IMR-90 (cell line): Measurements from ENCODE around the gene INPP5A. TPM values are rescaled to one million over a fixed set of nuclear protein-coding genes. Genes with fewer than 3 reads are reported as not detected.

ENCODE experiments used
- ATAC-seq: fragments of 200-7000 bp; cut with Tn5 transposase; 2 replicates; pipeline ENCODE4 v1.9.1; 2020; ENCODE audit warnings: low read depth, mild to moderate bottlenecking, moderate library complexity
- BruUV-seq: library from RNA; stranded (reverse); fragments of 400-500 nt; replicated peaks from 2 replicates; lab custom pipeline; 2021; lab: Mats Ljungman, UMichigan
- CTCF ChIA-PET: fragments of 300-600 bp; formaldehyde crosslinking; extraction: SDS; loops from one replicate; lab custom pipeline; 2021; ENCODE audit warnings: antibody characterized with exemption; lab: Yijun Ruan, JAX
- POLR2A ChIA-PET: fragments of 300-600 bp; sonication (Branson Sonifier 250); formaldehyde crosslinking; loops from one replicate; lab custom pipeline; 2022; ENCODE audit warnings: antibody characterized with exemption; ENCODE audit not compliant: unreplicated experiment; lab: Charles Lee
- DNase-seq: peaks from one replicate; pipeline ENCODE4 v3.0.0; 2013
- H2AFZ ChIP-seq: replicated peaks from 2 replicates; pipeline ENCODE3; 2013; ENCODE audit warnings: low read length, mild to moderate bottlenecking; ENCODE audit not compliant: poor library complexity
- H2AK5ac ChIP-seq: 2 replicates; pipeline ENCODE4 v1.6.1; 2013; ENCODE audit warnings: low read depth, low read length, inconsistent platforms
- H2AK9ac ChIP-seq: replicated peaks from 2 replicates; pipeline ENCODE3; 2013; ENCODE audit warnings: mild to moderate bottlenecking, low read depth, low read length, moderate library complexity; ENCODE audit not compliant: poor library complexity
- H2BK120ac ChIP-seq: 2 replicates; pipeline ENCODE4 v1.6.1; 2013; ENCODE audit warnings: low read depth, low read length, inconsistent platforms
- H2BK15ac ChIP-seq: 3 replicates; pipeline ENCODE4 v1.6.1; 2013; ENCODE audit warnings: low read depth, low read length, inconsistent platforms
- H2BK20ac ChIP-seq: 2 replicates; pipeline ENCODE4 v1.6.1; 2013; ENCODE audit warnings: low read depth, mild to moderate bottlenecking, inconsistent platforms, low read length, moderate library complexity
- H2BK5ac ChIP-seq: 2 replicates; pipeline ENCODE4 v1.6.1; 2013; ENCODE audit warnings: mild to moderate bottlenecking, low read depth, low read length, inconsistent platforms; ENCODE audit not compliant: poor library complexity, severe bottlenecking
- H3K14ac ChIP-seq: replicated peaks from 2 replicates; pipeline ENCODE4 v1.6.1; 2013; ENCODE audit warnings: low read depth, low read length, inconsistent platforms
- H3K18ac ChIP-seq: 2 replicates; pipeline ENCODE4 v1.6.1; 2013; ENCODE audit warnings: low read depth, low read length, control low read depth
- H3K23ac ChIP-seq: 2 replicates; pipeline ENCODE4 v1.6.1; 2013; ENCODE audit warnings: low read depth, low read length, inconsistent platforms
- H3K27ac ChIP-seq: 2 replicates; pipeline ENCODE4 v1.5.1; 2013; ENCODE audit warnings: mild to moderate bottlenecking, control low read depth, low read length; ENCODE audit not compliant: insufficient read depth
- H3K27me3 ChIP-seq: 2 replicates; pipeline ENCODE4 v1.6.1; 2013; ENCODE audit warnings: low read length; ENCODE audit not compliant: control insufficient read depth, insufficient read depth
- H3K36me3 ChIP-seq: 2 replicates; pipeline ENCODE4 v1.6.1; 2013; ENCODE audit warnings: low read length, mixed read lengths; ENCODE audit not compliant: control insufficient read depth, insufficient read depth
- H3K4ac ChIP-seq: 2 replicates; pipeline ENCODE4 v1.6.1; 2013; ENCODE audit warnings: low read depth, low read length, inconsistent platforms
- H3K4me1 ChIP-seq: 2 replicates; pipeline ENCODE4 v1.6.1; 2013; ENCODE audit warnings: low read length, mixed read lengths; ENCODE audit not compliant: control insufficient read depth, insufficient read depth
- H3K4me2 ChIP-seq: 2 replicates; pipeline ENCODE4 v1.6.1; 2013; ENCODE audit warnings: low read depth, mild to moderate bottlenecking, control low read depth, low read length, moderate library complexity
- H3K4me3 ChIP-seq: 2 replicates; pipeline ENCODE4 v1.5.1; 2013; ENCODE audit warnings: low read depth, mild to moderate bottlenecking, control low read depth, low read length, moderate library complexity; ENCODE audit not compliant: insufficient read depth
- H3K56ac ChIP-seq: 2 replicates; pipeline ENCODE4 v1.6.1; 2013; ENCODE audit warnings: low read length, inconsistent platforms; ENCODE audit not compliant: insufficient read depth; ENCODE audit errors: extremely low read depth
- H3K79me1 ChIP-seq, 2 experiments: 2 replicates each; pipeline ENCODE4 v1.6.1; 2013; ENCODE audit warnings: low read length in 2 of 2, inconsistent platforms in 1 of 2, low read depth in 1 of 2
- H3K9ac ChIP-seq: 2 replicates; pipeline ENCODE4 v1.6.1; 2013; ENCODE audit warnings: low read depth, low read length, control low read depth
- H3K9me1 ChIP-seq: 2 replicates; pipeline ENCODE4 v1.6.1; 2013; ENCODE audit warnings: low read length, inconsistent platforms; ENCODE audit not compliant: insufficient read depth
- H3K9me3 ChIP-seq: 2 replicates; pipeline ENCODE4 v1.6.1; 2013; ENCODE audit warnings: low read length; ENCODE audit not compliant: control insufficient read depth, insufficient read depth
- H4K20me1 ChIP-seq: 2 replicates; pipeline ENCODE4 v1.6.1; 2013; ENCODE audit warnings: low read length, inconsistent platforms; ENCODE audit not compliant: insufficient read depth
- H4K5ac ChIP-seq: 2 replicates; pipeline ENCODE4 v1.6.1; 2013; ENCODE audit warnings: mild to moderate bottlenecking, low read depth, low read length, control low read depth
- H4K8ac ChIP-seq, 2 experiments: 2 replicates each; pipeline ENCODE4 v1.6.1; 2013; ENCODE audit warnings: low read depth in 2 of 2, low read length in 2 of 2, control low read depth in 1 of 2, inconsistent platforms in 1 of 2
- H4K91ac ChIP-seq: 2 replicates; pipeline ENCODE4 v1.6.1; 2013; ENCODE audit warnings: low read depth, low read length, inconsistent platforms; ENCODE audit not compliant: insufficient read depth
- BHLHE40 ChIP-seq: fragments of 150-350 bp; IDR thresholded peaks from 2 replicates; pipeline ENCODE4 v1.6.1; 2016; ENCODE audit warnings: mild to moderate bottlenecking, low read depth, low read length
- CEBPB ChIP-seq: IDR thresholded peaks from 2 replicates; pipeline ENCODE4 v1.6.1; 2012; ENCODE audit warnings: low read depth, low read length, improper control_type of control experiment
- CHD1 ChIP-seq: IDR thresholded peaks from 2 replicates; pipeline ENCODE4 v1.6.1; 2012; ENCODE audit warnings: low read depth, low read length, improper control_type of control experiment
- FOS ChIP-seq: fragments of 150-350 bp; IDR thresholded peaks from 2 replicates; pipeline ENCODE4 v1.6.1; 2016; ENCODE audit warnings: low read depth, low read length
- MAFK ChIP-seq: IDR thresholded peaks from 2 replicates; pipeline ENCODE4 v1.6.1; 2012; ENCODE audit warnings: low read depth, low read length, improper control_type of control experiment
- MAZ ChIP-seq: IDR thresholded peaks from 2 replicates; pipeline ENCODE4 v1.6.1; 2012; ENCODE audit warnings: low read depth, mild to moderate bottlenecking, low read length, improper control_type of control experiment, moderate library complexity, borderline replicate concordance
- MXI1 ChIP-seq: IDR thresholded peaks from 2 replicates; pipeline ENCODE4 v1.6.1; 2012; ENCODE audit warnings: low read depth, mild to moderate bottlenecking, low read length, moderate library complexity, borderline replicate concordance
- NFE2L2 ChIP-seq: fragments of 150-350 bp; IDR thresholded peaks from 2 replicates; pipeline ENCODE4 v1.6.1; 2016; ENCODE audit warnings: low read depth, mild to moderate bottlenecking, low read length
- POLR2A ChIP-seq: IDR thresholded peaks from 2 replicates; pipeline ENCODE4 v1.6.1; 2012; ENCODE audit warnings: mild to moderate bottlenecking, low read depth, low read length
- RAD21 ChIP-seq: IDR thresholded peaks from 2 replicates; pipeline ENCODE4 v1.6.1; 2012; ENCODE audit warnings: low read length, improper control_type of control experiment
- RCOR1 ChIP-seq: IDR thresholded peaks from 2 replicates; pipeline ENCODE4 v1.6.1; 2012; ENCODE audit warnings: mild to moderate bottlenecking, low read length, improper control_type of control experiment; ENCODE audit not compliant: insufficient replicate concordance
- RFX5 ChIP-seq: IDR thresholded peaks from 2 replicates; pipeline ENCODE4 v1.8.0; 2012; ENCODE audit warnings: low read depth, mild to moderate bottlenecking, low read length, moderate library complexity
- SMC3 ChIP-seq: fragments of 150-350 bp; IDR thresholded peaks from 2 replicates; pipeline ENCODE4 v1.6.1; 2016; ENCODE audit warnings: low read depth, mild to moderate bottlenecking, antibody characterized with exemption, low read length, moderate library complexity
- WGBS, 2 experiments: methylation state at CpG; one replicate each; pipeline versions ENCODE4 v1.1.5 to v1.1.7; 2013; ENCODE audit warnings: missing lambda C conversion rate in 2 of 2; ENCODE audit not compliant: insufficient read length in 1 of 2; ENCODE audit errors: extremely low coverage in 2 of 2; 5-methylcytosine and 5-hydroxymethylcytosine counted together
- dilution Hi-C: fragments of 300-500 bp; cut with HindIII; formaldehyde crosslinking; loops from one replicate; pipeline ENCODE4 v1.14.3; 2018; ENCODE audit warnings: low sequenced_read_pairs; ENCODE audit not compliant: unreplicated experiment
- in situ Hi-C: fragments of 300-500 bp; cut with MboI; formaldehyde crosslinking; loops from 3 replicates; pipeline ENCODE4 v1.14.3; 2019; ENCODE audit warnings: low sequenced_read_pairs, inconsistent platforms, mixed read lengths
- intact Hi-C: fragments of 100-400 bp; cut with micrococcal nuclease; formaldehyde crosslinking; loops from 2 replicates; pipeline ENCODE4 v1.10.0; 2022
- polyA plus RNA-seq, 3 experiments: library from polyadenylated mRNA; depleted of rRNA; stranded (reverse); fragments of >200 nt; gene quantifications; 2 replicates each; pipeline ENCODE4 v1.2.3, GENCODE V29; 2012; ENCODE audit warnings: low replicate concordance in 1 of 3
- total RNA-seq: library from RNA; depleted of rRNA; stranded (reverse); fragments of >200 nt; gene quantifications from 2 replicates; pipeline ENCODE4 v1.2.3, GENCODE V29; 2012
- TF ChIP-seq, protein P1 (sequence below): conservative IDR thresholded peaks from 2 replicates; pipeline ENCODE4 v1.5.1; 2012; ENCODE audit warnings: mild to moderate bottlenecking, low read depth, low read length, improper control_type of control experiment
- TF ChIP-seq, protein P2 (sequence below): fragments of 150-350 bp; IDR thresholded peaks from 2 replicates; pipeline ENCODE4 v1.6.1; 2016; ENCODE audit warnings: low read depth, mild to moderate bottlenecking, low read length, moderate library complexity, borderline replicate concordance
- TF ChIP-seq, protein P3 (sequence below): fragments of 150-350 bp; IDR thresholded peaks from 2 replicates; pipeline ENCODE4 v1.6.1; 2017; ENCODE audit warnings: mild to moderate bottlenecking, antibody characterized with exemption, low read length, low read depth

Gene INPP5A
- total and polyA plus RNA-seq, 2 of the 4 experiments (the other 2 are of a cell fraction), result 21.4 to 36.7 TPM

- Histone ChIP-seq H4K5ac (no peak overlapping the region), H3K9ac (no peak overlapping the region), H2BK120ac (no peak overlapping the region), H3K27me3 (no peaks in the 10 kb centered on the region), H3K4ac (no peak overlapping the region), H3K79me1 (peaks cover 27 to 60% of the 10 kb centered on the region in 2 experiments), H3K4me3 (no peak overlapping the region), H2AK5ac (no peak overlapping the region), H3K36me3 (no peaks in the 10 kb centered on the region), H3K9me3 (no peaks in the 10 kb centered on the region), H3K9me1 (peaks cover 7% of the 10 kb centered on the region; the same call in 1 of the 2 replicates), H2BK20ac (no peak overlapping the region), H2AK9ac (no peak overlapping the region), H3K4me1 (peaks cover 11% of the 10 kb centered on the region), H4K20me1 (peaks cover 26% of the 10 kb centered on the region), H3K56ac (no peak overlapping the region), H4K91ac (no peak overlapping the region), H3K18ac (no peak overlapping the region), H2AFZ (no peak overlapping the region), H3K27ac (no peak overlapping the region), H4K8ac (no peak overlapping the region), H2BK15ac (no peak overlapping the region), H3K4me2 (no peak overlapping the region), H3K14ac (no peak overlapping the region), H2BK5ac (no peak overlapping the region), H3K23ac (no peak overlapping the region)
- intact Hi-C loops (loop anchor here (5.0 kb wide), 1 partner anchor 244 kb away; no protein-coding TSS in a partner anchor), dilution Hi-C loops (no loop called here), in situ Hi-C loops (loop anchor here (5.0 to 10.0 kb wide), 3 partner anchors 179 to 412 kb away; partner anchors contain the start of gene PWWP2B)
- TF ChIP-seq, protein P1, sequence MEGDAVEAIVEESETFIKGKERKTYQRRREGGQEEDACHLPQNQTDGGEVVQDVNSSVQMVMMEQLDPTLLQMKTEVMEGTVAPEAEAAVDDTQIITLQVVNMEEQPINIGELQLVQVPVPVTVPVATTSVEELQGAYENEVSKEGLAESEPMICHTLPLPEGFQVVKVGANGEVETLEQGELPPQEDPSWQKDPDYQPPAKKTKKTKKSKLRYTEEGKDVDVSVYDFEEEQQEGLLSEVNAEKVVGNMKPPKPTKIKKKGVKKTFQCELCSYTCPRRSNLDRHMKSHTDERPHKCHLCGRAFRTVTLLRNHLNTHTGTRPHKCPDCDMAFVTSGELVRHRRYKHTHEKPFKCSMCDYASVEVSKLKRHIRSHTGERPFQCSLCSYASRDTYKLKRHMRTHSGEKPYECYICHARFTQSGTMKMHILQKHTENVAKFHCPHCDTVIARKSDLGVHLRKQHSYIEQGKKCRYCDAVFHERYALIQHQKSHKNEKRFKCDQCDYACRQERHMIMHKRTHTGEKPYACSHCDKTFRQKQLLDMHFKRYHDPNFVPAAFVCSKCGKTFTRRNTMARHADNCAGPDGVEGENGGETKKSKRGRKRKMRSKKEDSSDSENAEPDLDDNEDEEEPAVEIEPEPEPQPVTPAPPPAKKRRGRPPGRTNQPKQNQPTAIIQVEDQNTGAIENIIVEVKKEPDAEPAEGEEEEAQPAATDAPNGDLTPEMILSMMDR, result no peak
- TF ChIP-seq, protein P2, sequence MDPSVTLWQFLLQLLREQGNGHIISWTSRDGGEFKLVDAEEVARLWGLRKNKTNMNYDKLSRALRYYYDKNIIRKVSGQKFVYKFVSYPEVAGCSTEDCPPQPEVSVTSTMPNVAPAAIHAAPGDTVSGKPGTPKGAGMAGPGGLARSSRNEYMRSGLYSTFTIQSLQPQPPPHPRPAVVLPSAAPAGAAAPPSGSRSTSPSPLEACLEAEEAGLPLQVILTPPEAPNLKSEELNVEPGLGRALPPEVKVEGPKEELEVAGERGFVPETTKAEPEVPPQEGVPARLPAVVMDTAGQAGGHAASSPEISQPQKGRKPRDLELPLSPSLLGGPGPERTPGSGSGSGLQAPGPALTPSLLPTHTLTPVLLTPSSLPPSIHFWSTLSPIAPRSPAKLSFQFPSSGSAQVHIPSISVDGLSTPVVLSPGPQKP, result no peak
- TF ChIP-seq RCOR1 (no peak), NFE2L2 (no peak), POLR2A (no peak), MXI1 (no peak), SMC3 (no peak), BHLHE40 (no peak), RAD21 (no peak), FOS (no peak), CEBPB (no peak), MAZ (no peak), MAFK (no peak), RFX5 (no peak), CHD1 (no peak)
- TF ChIP-seq, protein P3, sequence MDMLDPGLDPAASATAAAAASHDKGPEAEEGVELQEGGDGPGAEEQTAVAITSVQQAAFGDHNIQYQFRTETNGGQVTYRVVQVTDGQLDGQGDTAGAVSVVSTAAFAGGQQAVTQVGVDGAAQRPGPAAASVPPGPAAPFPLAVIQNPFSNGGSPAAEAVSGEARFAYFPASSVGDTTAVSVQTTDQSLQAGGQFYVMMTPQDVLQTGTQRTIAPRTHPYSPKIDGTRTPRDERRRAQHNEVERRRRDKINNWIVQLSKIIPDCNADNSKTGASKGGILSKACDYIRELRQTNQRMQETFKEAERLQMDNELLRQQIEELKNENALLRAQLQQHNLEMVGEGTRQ, result no peak
- BruUV-seq, result no TSS peak
- POLR2A ChIA-PET, result no interaction called here
- no peak for DNase-seq
- no peak for ATAC-seq
- CTCF ChIA-PET, result interaction anchor here (0.6 kb wide), 1 partner anchor 114 kb away, joined by 7 read pairs; no protein-coding TSS in a partner anchor
- no CpG with 5 or more reads among the region's 9 CpGs for WGBS, 2 experiments
These were observed 98.8 kb downstream of the INPP5A start for GRCh38 chr10:132636358-132636757.
